ENCODE results near the gene SYT13.

- TF ChIP-seq POLR2A (IDR thresholded peaks at IDR 0.05; ENCODE audit: low read depth, low read length) (no peak), GATA2 (IDR thresholded peaks at IDR 0.05; ENCODE audit: insufficient read depth, insufficient read length, low read depth, low read length) (no peak), POLR2AphosphoS5 (IDR thresholded peaks at IDR 0.05; ENCODE audit: insufficient read depth, low read depth, low read length) (no peak), EZH2 (IDR thresholded peaks at IDR 0.05; ENCODE audit: borderline replicate concordance, low read depth, low read length, severe bottlenecking) (no peak)
- TF ChIP-seq, protein P1, sequence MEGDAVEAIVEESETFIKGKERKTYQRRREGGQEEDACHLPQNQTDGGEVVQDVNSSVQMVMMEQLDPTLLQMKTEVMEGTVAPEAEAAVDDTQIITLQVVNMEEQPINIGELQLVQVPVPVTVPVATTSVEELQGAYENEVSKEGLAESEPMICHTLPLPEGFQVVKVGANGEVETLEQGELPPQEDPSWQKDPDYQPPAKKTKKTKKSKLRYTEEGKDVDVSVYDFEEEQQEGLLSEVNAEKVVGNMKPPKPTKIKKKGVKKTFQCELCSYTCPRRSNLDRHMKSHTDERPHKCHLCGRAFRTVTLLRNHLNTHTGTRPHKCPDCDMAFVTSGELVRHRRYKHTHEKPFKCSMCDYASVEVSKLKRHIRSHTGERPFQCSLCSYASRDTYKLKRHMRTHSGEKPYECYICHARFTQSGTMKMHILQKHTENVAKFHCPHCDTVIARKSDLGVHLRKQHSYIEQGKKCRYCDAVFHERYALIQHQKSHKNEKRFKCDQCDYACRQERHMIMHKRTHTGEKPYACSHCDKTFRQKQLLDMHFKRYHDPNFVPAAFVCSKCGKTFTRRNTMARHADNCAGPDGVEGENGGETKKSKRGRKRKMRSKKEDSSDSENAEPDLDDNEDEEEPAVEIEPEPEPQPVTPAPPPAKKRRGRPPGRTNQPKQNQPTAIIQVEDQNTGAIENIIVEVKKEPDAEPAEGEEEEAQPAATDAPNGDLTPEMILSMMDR (IDR thresholded peaks at IDR 0.05; ENCODE audit: extremely low read depth in 1 of 2, insufficient read depth in 1 of 2, low read depth in 1 of 2, low read length in 2 of 2) = no peak
Measured at GRCh38 chr11:45334410-45334809, 48.3 kb upstream of the SYT13 start.
